NCI-H1930 (cell line): ENCODE results near the gene DBNDD2.
A peak's percentile ranks its signal among the peaks of the same experiment; 100 is the strongest.

ENCODE experiments used
- DNase-seq, 2 experiments: peaks; one replicate each; lab custom pipeline; 2025; lab: John Stamatoyannopoulos, UW

The DBNDD2 gene

DNA sequence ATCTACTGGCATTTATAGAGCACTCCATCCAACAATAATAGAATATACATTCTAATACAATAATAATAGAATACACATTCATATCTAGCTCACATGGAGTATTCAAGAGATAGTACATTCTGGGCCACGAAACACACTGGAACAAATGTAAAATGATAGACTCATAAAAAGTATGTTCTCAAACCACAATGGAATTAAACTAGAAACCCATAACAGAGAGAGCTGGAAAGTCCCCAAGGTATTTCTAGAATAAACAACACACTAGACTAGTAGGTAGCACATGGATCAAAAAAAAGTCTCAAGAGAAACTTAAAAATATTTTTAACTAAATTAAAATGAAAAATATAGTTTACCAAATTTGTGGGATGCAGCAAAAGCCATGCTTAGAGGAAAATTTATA is 20.8 kb upstream of the DBNDD2 start:
- no peak for DNase-seq

DNA sequence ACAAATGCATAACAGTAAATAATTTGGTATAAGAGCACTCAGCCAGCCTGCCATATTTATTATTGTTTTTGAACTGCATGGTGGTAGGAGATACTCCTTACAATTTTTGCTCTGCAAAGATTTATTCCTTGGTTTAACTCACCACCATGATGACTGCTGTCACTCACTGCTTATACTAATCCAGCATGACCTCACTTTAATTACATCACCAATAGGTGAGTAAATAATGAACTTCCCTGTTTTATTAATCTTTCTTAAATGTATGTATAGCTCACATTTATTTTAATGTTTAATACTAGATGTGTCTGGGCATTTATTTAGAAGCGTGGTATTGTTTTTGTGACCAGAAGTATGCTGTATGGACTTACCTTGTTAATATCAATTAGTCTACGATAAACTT is 17.2 kb upstream of the DBNDD2 start:
- DNase-seq = no peak

DNA sequence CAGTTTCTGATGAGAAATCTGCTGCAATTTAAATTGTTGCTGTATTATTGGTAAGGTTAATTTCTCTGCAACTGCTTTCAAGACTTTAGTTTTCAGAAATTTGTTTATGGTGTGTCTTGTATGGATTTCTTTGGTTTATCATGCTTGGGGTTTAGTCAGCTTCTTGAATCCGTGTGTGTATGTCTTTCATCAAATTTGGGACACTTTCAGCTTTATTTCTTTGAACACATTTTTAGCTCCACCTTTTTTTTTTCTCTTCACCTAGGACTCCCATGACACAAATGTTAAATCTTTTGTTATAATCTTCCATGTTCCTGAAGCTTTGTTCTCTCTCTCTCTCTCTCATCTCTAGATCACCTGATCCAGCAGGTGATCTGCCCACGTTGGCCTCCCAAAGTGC is 16.5 kb upstream of the DBNDD2 start:
- DNase-seq = no peak

DNA sequence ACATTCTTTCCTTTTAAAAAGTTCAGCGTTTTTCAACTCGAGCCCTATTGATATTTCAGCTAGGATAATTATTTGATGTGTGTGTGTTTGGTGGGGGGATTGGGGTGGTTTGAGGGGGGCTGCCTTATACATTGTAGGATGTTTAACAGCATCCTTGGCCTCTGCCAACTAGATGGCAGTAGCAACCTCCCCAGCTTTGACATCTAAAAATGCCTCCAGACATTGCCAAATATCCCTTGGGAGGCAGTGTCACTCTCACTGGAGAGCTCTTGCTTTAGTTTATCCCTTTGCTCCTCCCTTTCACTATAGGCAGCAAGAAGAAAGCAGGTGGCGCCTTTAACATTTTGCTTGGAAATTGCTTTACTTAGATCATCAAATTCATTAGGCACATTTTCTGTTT is 15.4 kb upstream of the DBNDD2 start:
- no peak for DNase-seq

DNA sequence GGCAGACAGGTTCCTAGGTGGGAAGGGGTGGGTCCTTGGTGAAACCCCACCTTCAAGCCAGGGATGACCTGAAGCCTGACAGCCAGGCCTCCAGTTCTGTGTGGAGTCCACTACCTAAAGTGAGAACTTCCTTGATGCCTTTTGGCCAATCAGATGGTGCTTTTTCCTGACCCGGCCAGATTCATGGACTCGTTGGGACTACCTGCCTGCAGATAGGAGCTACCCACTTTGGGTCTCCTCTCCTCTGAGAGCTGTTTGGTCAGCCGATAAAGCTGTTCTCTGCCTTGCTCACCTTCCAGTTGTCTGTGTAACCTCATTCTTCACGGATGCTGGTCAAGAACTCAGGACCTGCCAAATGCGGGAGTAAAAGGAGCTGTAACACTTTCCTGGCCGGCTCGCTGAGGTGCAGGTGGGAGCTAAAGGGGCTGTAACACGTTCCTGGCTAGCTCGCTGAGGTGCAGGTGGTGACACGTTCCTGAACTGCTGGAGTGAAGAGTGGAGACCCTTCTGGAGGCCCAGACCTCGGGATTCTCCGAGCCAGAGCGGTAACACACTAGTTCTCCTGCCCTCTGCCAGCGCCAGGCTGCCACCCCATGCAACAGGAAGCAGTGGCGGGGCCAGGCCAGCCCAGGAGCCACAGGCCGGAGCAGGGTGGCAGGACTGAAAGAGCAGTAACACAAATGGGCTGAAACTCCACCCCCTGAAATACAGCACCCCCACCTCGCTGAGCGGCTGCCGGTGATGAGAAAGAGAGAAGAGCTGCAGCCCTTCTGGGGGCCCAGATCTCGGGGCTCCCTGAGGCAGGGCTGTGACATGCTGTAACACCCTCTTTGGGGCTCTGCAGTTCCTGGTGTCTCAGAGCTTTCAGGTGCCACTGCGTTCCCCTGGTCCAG is 13.6 kb upstream of the DBNDD2 start:
- no peak for DNase-seq

- DNase-seq = no peak
These were observed 13.0 kb upstream of the DBNDD2 start for GRCh38 chr20:45395114-45395415.

GRCh38 chr20:45399018-45399417 is 9.1 kb upstream of the DBNDD2 start:
- no peak for DNase-seq

DNA sequence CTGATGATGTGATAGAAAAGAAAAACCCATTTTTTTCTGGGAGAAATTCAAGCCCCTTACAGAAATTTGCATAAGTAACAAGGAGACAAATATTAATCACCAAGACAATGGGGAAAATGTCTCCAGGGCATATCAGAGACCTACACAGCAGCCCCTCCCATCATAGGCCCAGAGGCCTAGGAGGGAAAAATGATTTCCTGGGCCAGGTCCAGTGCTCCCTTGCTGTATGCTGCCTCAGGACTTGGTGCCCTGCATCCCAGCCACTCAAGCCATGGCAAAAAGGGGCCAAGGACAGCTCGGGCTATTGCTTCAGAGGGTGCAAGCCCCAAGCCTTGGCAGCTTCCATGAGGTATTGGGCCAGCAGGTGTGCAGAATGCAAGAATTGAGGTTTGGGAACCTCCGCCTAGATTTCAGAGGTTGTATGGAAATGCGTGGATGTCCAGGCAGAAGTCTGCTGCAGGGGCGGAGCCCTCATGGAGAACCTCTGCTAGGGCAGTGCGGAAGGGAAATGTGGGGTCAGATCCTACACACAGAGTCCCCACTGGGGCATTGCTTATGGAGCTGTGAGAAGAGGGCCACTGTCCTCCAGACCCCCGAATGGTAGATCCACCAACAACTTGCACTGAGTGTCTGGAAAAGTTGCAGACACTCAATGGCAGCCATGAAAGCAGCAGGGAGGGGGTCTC is 7.6 kb upstream of the DBNDD2 start:
- DNase-seq = no peak

- no peak for DNase-seq
These were observed 5.1 kb upstream of the DBNDD2 start for GRCh38 chr20:45402946-45403345.

DNA sequence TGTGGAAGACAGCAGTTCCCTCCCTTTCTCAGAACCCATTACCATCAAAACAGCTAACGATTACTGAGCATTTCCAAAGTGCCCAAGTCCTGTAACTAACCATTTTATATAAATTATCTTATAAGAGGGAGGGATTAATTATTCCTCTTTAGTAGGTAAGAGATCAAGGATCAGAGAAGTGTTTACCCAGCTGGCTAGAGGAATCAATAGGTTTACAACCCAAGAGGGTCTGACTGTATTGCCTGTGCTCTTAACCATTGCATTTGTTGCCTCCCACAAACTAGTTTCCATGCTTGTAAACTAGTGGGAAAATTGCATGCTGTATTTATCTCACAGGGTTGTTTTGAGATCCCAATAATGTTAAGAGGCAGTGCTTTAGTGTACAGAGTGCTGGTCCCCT is 3.7 kb upstream of the DBNDD2 start:
- DNase-seq = no peak

GRCh38 chr20:45405571-45406259 is 2.4 kb upstream of the DBNDD2 start:
- DNase-seq = peak in 1 of 2 experiments; percentile 26

DNA sequence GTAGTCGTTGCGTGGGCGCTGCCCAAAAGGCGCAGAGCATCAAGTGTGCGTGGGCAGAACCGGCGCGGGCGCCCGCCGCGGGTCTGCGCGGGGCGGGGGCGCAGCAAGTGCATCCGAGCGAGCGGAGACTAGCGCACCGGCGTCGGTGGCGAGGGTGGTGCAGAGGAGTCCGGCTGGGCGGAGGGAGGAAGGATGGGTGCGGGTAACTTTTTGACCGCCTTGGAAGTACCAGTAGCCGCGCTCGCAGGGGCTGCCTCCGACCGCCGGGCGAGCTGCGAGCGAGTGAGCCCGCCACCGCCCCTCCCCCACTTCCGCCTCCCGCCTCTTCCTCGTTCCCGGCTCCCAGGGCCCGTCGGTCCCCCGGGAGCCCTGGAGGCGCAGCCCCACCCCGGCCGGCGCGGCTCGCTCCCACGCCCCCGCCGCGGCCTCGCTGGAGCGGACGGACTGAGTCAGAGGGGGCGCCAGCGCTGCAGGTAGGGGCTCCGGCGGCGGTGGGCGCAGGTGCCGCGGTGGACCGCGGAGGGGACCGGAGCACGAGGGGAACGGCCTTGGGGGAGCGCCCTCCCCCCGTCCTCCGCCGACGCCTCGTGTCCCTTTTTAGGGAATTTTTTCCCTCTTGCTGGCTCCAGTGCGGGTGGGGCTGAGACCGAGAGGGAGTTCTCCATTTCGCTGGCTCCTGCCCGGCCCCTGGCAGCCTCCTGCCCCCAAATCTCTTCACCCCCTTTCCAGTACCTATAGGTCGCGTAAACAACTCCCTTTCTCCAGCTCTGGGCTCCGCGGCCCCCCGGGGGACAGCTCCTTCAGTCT is 1.6 kb upstream of the DBNDD2 start:
- peak; percentile 73 to 80 for DNase-seq

- DNase-seq = no peak
These were observed 883 bp upstream of the DBNDD2 start for GRCh38 chr20:45407067-45407745.

DNA sequence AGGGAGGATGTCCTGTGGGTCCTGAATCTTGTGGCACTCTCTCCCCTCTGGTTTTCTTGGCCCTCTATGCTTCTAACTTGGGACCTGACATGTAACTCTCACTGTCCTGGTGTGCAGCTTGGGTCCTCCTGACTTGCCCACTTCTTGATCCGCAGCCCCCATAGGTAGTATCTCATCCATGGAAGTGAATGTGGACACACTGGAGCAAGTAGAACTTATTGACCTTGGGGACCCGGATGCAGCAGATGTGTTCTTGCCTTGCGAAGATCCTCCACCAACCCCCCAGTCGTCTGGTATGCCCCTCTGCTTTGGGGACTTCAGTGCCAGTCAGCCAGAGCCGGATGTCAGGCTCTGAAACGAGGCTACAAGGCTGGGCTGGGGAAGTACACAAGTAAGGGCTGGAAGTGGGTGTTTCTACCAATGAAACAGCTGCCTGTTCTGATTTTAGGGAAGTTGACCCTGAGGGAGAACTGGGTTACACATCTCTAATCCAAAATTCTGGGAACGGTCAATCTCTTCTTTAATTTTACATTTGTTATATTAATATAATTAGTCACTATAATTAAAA is 641 bp downstream of the DBNDD2 start:
- DNase-seq = no peak

- no peak for DNase-seq
These were observed 1.6 kb downstream of the DBNDD2 start for GRCh38 chr20:45409521-45410272.

GRCh38 chr20:45410887-45411286 is 2.8 kb downstream of the DBNDD2 start:
- DNase-seq = no peak

GRCh38 chr20:45412653-45413052 is 4.6 kb downstream of the DBNDD2 start:
- no peak for DNase-seq

GRCh38 chr20:45413479-45413878 is 5.4 kb downstream of the DBNDD2 start:
- no peak for DNase-seq

GRCh38 chr20:45415822-45416637 is 7.9 kb downstream of the DBNDD2 start, which contains the start of gene PIGT:
Gene PIGT (plus strand): TSS chr20:45416141. CDS start chr20:45416157, 16 bp downstream.
- DNase-seq = peak; percentile 85 to 88
